Endothelial cell (in vitro differentiated cells): ENCODE results near the gene PLCB2. TPM values are rescaled to one million over a fixed set of nuclear protein-coding genes. Genes with fewer than 3 reads are reported as not detected.

Experiments used
- DNase-seq: peaks from one replicate; pipeline ENCODE4 v3.0.0; 2021; ENCODE audit warnings: low spot score
- H3K27ac Mint-ChIP-seq: one replicate; pipeline ENCODE4 v1.8.0; 2021; ENCODE audit warnings: mixed read lengths, inconsistent platforms; ENCODE audit not compliant: unreplicated experiment
- H3K27me3 Mint-ChIP-seq: one replicate; pipeline ENCODE4 v1.8.0; 2021; ENCODE audit warnings: mild to moderate bottlenecking, moderate library complexity, mixed read lengths, inconsistent platforms; ENCODE audit not compliant: unreplicated experiment
- H3K36me3 Mint-ChIP-seq: one replicate; pipeline ENCODE4 v1.8.0; 2021; ENCODE audit warnings: mild to moderate bottlenecking, low read depth, mixed read lengths, inconsistent platforms; ENCODE audit not compliant: unreplicated experiment
- H3K4me1 Mint-ChIP-seq: one replicate; pipeline ENCODE4 v1.8.0; 2021; ENCODE audit warnings: mild to moderate bottlenecking, mixed read lengths, inconsistent platforms; ENCODE audit not compliant: unreplicated experiment
- H3K4me3 Mint-ChIP-seq: one replicate; pipeline ENCODE4 v1.8.0; 2021; ENCODE audit warnings: mild to moderate bottlenecking, mixed read lengths, inconsistent platforms; ENCODE audit not compliant: unreplicated experiment
- H3K9me3 Mint-ChIP-seq: one replicate; pipeline ENCODE4 v1.8.0; 2021; ENCODE audit warnings: mixed read lengths, inconsistent platforms; ENCODE audit not compliant: unreplicated experiment
- CTCF ChIP-seq: fragments of 200-600 bp; sonication (generic); IDR thresholded peaks from one replicate; pipeline ENCODE4 v1.5.0; 2021; ENCODE audit warnings: antibody characterized with exemption; ENCODE audit not compliant: unreplicated experiment
- total RNA-seq: library from RNA; stranded (reverse); fragmentation: NEBNext Ultra II Directional; extraction: Animal tissue kit (Norgen Biotek cat#: 25700); gene quantifications from one replicate; pipeline ENCODE4 v1.2.1, GENCODE V29; 2021; ENCODE audit not compliant: unreplicated experiment

The PLCB2 gene
- total RNA-seq, 1 donor from 2014 or later = 71.3 TPM

- H3K9me3 Mint-ChIP-seq = no peaks in the 10 kb centered on the region
- H3K4me1 Mint-ChIP-seq = peaks cover 3% of the 10 kb centered on the region
- peaks cover 19% of the 10 kb centered on the region for H3K27me3 Mint-ChIP-seq
- peaks cover 6% of the 10 kb centered on the region for H3K36me3 Mint-ChIP-seq
- H3K4me3 Mint-ChIP-seq = no peak overlapping the region
- DNase-seq = no peak
- TF ChIP-seq CTCF = no peak
- H3K27ac Mint-ChIP-seq = no peak overlapping the region
Measured at GRCh38 chr15:40250304-40250656, 57.5 kb downstream of the PLCB2 start.

- Mint-ChIP-seq H3K27me3 (peaks cover 17% of the 10 kb centered on the region), H3K27ac (no peak overlapping the region), H3K4me1 (peaks cover 3% of the 10 kb centered on the region), H3K4me3 (no peak overlapping the region), H3K9me3 (no peaks in the 10 kb centered on the region), H3K36me3 (peaks cover 6% of the 10 kb centered on the region)
- no peak for DNase-seq
- TF ChIP-seq CTCF = no peak
Measured at GRCh38 chr15:40249477-40250303, 58.0 kb downstream of the PLCB2 start.

- no peak for TF ChIP-seq CTCF
- Mint-ChIP-seq H3K4me1 (peaks cover 2% of the 10 kb centered on the region), H3K27ac (no peak overlapping the region), H3K27me3 (peaks cover 7% of the 10 kb centered on the region), H3K9me3 (no peaks in the 10 kb centered on the region), H3K36me3 (no peaks in the 10 kb centered on the region), H3K4me3 (no peak overlapping the region)
- DNase-seq = no peak
Measured at GRCh38 chr15:40248006-40248783, 59.5 kb downstream of the PLCB2 start.

GRCh38 chr15:40247406-40247971 lies 60.2 kb downstream of the PLCB2 start:
- DNase-seq = no peak
- H3K27me3 Mint-ChIP-seq = peaks cover 7% of the 10 kb centered on the region
- H3K4me3 Mint-ChIP-seq = no peak overlapping the region
- H3K9me3 Mint-ChIP-seq = no peaks in the 10 kb centered on the region
- H3K36me3 Mint-ChIP-seq = no peaks in the 10 kb centered on the region
- no peak for TF ChIP-seq CTCF
- H3K4me1 Mint-ChIP-seq = peaks cover 5% of the 10 kb centered on the region
- H3K27ac Mint-ChIP-seq = no peak overlapping the region
